Stimulated activated CD8-positive, alpha-beta memory T cell treated with anti-CD3 and anti-CD28 coated beads, Interleukin-7, amount 100 ng/mL, for 24 hours (primary cell): Measurements from ENCODE around the gene PSD.

Experiments
- DNase-seq: peaks from one replicate; pipeline ENCODE4 v3.0.0-alpha.2; 2020; ENCODE audit warnings: low read depth

PSD gene

DNA sequence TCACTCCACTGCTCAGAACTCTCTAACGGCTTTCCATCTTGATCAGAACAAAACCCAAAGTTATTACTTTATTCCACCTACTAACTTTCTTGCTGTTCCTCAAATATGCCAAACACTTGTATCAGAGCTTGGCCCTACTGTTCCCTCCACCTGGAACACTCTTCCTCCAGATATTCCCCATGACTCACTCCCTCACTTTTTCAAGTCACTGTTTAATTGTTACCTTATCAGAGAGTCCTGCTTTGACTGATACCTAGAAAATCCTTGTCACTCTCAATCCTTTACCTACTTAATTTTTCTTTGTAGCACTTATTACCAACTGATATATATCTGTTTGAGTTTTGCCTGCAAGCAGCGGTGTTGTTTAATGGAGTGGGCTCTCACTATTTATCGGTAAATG, 28.7 kb downstream of the PSD start:
- DNase-seq: no peak

DNA sequence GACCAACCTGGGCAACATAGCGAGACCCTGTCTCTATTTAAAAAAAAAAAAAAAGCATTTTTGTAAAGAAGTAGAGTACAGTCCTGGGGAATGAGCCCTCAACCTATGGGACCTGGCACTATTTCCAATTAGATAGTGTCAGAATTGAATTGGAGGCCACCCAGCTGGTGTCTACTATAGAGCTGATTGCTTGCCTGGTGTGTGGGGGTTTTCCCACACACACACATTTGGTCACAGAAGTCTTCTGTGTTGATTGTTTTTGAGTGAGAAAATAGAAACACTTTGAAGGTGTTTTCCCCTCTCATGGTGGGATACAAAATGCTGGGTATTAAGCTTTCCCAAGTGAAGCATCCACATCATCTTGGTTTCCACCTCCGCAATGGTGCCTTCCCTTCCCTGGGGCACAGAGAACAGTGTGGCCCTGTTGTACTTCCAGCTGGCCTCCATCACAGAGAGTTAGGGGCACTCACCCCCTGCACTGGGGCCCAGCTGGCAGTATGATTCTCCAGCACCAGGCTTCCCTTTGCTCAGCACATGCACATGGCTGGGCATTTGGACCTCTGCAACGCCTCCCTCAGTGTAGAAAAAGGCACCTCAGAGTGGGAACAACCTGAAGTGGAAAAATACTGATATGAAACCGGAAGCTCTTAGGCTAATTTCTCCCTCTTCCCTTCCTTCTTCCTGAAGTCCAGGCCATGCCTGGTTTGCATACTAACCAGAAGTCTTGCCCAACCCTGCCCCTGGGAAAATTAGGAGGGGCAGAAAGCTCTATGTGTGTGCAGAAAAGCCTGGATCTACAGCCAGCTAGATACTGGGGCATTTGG, 33.8 kb downstream of the PSD start:
- no peak for DNase-seq

GRCh38 chr10:102384053-102384452, 34.5 kb downstream of the PSD start:
- DNase-seq: no peak

DNA sequence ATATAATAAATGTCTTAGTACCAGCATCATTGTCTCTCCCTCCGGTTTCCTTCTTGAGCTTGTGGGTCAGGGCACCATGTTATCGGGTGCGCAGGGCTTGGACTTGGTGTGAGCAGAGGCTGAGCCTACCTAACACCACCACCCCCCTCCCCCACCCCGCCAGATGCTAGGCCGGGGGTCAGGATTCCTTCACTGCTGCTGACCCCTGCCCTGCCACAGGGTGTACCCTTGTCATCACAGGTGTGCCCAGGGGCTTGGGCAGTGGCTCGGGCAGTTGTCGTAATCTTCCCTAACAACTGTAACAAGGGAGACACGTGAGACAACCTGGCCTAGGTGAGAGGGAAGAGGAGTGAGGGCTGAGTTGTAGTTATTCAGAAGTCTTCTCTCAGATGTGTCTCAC, 35.7 kb downstream of the PSD start:
- no peak for DNase-seq

DNA sequence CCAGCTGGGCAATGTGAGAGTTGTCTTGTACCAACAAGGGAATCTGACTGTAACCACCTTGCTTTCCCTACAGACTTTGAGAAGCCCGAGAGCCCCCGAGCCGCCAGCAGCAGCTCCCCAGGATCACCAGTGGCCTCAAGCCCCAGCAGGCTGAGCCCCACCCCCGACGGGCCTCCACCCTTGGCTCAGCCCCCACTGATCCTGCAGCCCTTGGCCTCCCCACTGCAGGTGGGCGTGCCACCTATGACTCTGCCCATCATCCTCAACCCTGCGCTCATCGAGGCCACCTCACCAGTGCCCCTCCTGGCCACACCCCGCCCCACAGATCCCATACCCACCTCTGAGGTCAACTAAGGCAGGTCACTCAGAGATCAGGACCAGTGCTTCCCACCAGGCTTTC, 36.6 kb downstream of the PSD start:
- no peak for DNase-seq

DNA sequence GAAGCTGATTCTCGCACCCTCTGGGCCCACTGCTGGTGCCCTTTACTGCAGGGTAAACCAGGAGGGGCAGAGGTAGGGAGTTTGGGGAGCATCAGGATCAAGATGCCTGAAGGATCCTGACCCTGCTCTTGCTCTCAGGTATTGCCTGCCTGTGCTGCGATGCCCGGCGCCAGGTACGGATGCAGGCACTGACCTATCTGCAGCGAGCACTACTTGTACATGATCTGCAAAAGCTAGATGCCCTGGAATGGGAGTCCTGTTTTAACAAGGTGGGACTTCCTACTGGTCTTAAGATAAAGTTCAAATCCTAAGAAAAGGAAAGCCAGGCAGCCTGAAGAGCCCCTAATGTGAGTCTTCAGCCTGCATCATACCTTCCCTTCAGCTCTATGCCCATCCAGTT, 39.2 kb downstream of the PSD start:
- no peak for DNase-seq

DNA sequence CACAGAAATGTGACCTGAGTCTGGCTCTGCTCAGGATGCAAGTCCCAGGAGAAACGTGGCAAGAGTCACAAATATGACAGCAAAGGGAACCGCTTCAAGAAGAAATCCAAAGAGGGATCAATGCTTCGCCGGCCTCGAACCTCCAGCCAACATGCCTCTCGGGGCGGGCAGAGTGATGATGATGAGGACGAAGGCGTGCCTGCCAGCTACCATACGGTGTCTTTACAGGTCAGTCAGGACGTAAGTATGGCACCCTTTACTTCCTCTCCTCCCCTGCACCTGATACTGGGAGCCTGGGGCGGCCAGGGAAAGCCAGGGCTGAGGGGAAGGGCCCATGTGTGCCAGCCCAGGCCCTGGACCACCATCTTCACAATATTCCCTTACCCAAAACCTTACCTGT, 41.7 kb downstream of the PSD start:
- no peak for DNase-seq

GRCh38 chr10:102375867-102376266, 42.7 kb downstream of the PSD start:
- no peak for DNase-seq

GRCh38 chr10:102375250-102375649, 43.3 kb downstream of the PSD start:
- DNase-seq: no peak

- DNase-seq: no peak
These were observed 47.3 kb downstream of the PSD start for GRCh38 chr10:102371295-102371694.

GRCh38 chr10:102368077-102368476, 50.5 kb downstream of the PSD start:
- no peak for DNase-seq

DNA sequence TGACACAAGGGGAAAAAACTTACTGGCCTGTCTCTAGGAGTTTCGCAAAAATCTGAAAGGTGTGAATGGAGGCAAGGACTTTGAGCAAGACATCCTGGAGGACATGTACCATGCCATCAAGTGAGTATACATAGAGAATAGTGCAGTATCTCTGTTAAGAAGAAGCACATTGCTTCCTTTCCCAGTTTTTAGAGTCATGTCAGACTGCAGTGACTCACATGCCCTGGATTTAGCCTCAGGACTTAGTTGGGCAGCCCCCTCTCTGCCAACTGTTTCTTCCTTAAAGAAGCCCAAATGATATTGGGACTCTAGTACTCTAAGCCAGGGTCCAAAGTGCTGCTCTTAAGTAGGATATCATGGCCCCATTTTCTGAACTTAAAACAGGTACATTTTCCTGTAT, 51.1 kb downstream of the PSD start:
- no peak for DNase-seq

- DNase-seq: no peak
These were observed 59.7 kb downstream of the PSD start for GRCh38 chr10:102358712-102359382.

- no peak for DNase-seq
These were observed 64.1 kb downstream of the PSD start for GRCh38 chr10:102354451-102354850.
